ENCODE results near the gene C2CD5. TPM values are rescaled to one million over a fixed set of nuclear protein-coding genes. Genes with fewer than 3 reads are reported as not detected.

Gene C2CD5
- polyA plus RNA-seq, 4 donors, result 15.4 to 63.3 (median 23.4) TPM

DNA sequence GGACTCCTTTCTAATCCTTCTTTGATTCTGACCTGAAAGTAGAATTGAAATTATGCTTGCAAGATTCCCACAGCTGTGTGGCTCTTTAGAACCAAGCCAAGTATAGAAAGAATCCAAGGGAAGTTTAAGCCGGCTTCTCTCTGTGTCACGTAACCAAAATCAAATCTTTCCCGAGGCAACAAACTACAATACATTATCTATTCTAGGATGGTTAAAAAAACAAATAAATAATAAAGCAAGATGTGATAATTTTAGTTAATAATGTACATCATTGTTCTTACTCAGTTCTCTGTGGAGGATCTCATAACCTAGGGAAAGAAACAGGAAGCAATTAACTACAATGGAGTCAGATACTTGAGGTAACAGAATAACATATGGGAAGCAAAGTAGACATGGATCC lies 131.8 kb downstream of the C2CD5 start:
- WGBS, 3 donors, result 74 to 78% (median 77%) methylated on average over 3 of the region's 3 CpGs

DNA sequence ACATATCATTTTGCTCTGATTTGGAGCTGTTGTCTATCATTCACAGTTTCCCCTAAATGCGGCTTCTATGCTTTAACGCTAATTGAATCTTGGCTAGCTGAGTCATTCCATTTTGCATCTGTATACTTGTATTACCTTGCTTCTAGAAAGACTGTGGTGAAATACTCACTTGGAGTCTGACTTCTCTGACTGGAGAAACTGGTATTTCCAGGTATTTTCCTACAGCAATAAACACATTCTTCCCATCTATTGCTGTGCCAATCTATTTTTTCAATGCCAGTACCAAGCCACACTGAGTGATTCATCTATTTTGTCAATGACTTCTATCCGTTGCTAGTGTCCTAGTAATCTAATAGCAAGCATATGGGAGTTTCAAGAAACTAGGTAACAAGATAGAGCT lies 133.9 kb downstream of the C2CD5 start:
- FAIRE-seq, result no peak
- no peaks in the 10 kb centered on the region for H3K4me1 ChIP-seq (ENCODE audit: control insufficient read depth in 3 of 3, insufficient read depth in 2 of 3, low read depth in 1 of 3, low read length in 2 of 3)
- H3K27me3 ChIP-seq (ENCODE audit: control insufficient read depth in 3 of 3, insufficient read depth in 3 of 3, low read length in 3 of 3), result no peaks in the 10 kb centered on the region
- no peaks in the 10 kb centered on the region for H3K36me3 ChIP-seq (ENCODE audit: control insufficient read depth in 3 of 3, insufficient read depth in 2 of 3, low read depth in 1 of 3, low read length in 3 of 3)
- H3K9me3 ChIP-seq (ENCODE audit: control insufficient read depth in 2 of 2, insufficient read depth in 1 of 2, low read depth in 1 of 2, low read length in 1 of 2), result no peaks in the 10 kb centered on the region
- 38 to 73% (median 43%) methylated on average over 3 of the region's 3 CpGs for WGBS, 3 donors
- no peak overlapping the region for H3K27ac ChIP-seq (ENCODE audit: low read depth in 1 of 3, low read length in 2 of 3)
- no peak for DNase-seq
- no peak overlapping the region for H3K4me3 ChIP-seq (ENCODE audit: low read depth in 1 of 3, low read length in 3 of 3)

More for the DNA sequence above, 131.8 kb downstream of the C2CD5 start:
- Histone ChIP-seq H3K27ac (ENCODE audit: low read depth in 1 of 3, low read length in 2 of 3) (no peak overlapping the region), H3K9me3 (ENCODE audit: control insufficient read depth in 2 of 2, insufficient read depth in 1 of 2, low read depth in 1 of 2, low read length in 1 of 2) (no peaks in the 10 kb centered on the region), H3K27me3 (ENCODE audit: control insufficient read depth in 3 of 3, insufficient read depth in 3 of 3, low read length in 3 of 3) (no peaks in the 10 kb centered on the region), H3K4me1 (ENCODE audit: control insufficient read depth in 3 of 3, insufficient read depth in 2 of 3, low read depth in 1 of 3, low read length in 2 of 3) (no peaks in the 10 kb centered on the region), H3K4me3 (ENCODE audit: low read depth in 1 of 3, low read length in 3 of 3) (no peak overlapping the region), H3K36me3 (ENCODE audit: control insufficient read depth in 3 of 3, insufficient read depth in 2 of 3, low read depth in 1 of 3, low read length in 3 of 3) (no peaks in the 10 kb centered on the region)
- no peak for DNase-seq
- FAIRE-seq, result no peak

DNA sequence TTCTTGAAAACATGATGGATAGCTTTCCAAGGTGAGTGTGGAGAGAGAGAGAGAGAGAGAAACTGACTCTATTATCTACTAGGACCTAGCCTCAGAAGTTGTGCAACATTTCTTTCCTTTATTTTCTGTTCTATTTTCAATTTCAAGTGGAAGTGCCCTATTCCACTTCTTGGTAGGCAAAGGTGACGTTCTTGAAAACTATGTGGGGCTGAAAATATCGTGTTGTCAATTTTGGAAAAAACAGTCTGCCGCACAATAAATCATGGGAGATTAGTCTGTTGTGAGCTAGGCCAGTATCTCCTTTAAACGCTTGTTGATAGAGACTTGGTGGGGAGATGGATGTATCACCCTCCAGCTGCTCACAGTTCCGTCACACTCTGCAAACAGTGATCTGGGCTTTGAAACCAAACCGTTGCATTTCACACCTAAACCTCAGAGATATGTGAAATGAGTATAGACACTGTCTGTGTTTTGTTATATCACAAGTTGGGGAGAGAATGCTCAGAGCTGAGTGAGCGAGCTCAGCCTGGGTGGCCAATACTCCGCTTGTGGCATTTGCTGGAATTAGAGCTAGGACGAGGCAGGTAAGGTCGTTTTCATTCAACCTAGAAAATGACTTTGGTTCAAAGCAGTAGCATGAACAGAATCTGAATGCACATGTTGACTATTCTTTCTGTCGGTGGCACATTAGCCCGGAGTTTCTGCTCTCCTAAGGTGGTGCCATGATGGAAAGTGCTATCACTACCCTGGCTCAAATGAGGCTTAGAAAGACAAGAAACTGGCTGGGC lies 134.8 kb downstream of the C2CD5 start:
- Histone ChIP-seq H3K4me1 (ENCODE audit: control insufficient read depth in 3 of 3, insufficient read depth in 2 of 3, low read depth in 1 of 3, low read length in 2 of 3) (no peaks in the 10 kb centered on the region), H3K27ac (ENCODE audit: low read depth in 1 of 3, low read length in 2 of 3) (peak overlapping the region in 2 of 3 donors; percentile 64 to 65), H3K4me3 (ENCODE audit: low read depth in 1 of 3, low read length in 3 of 3) (peak overlapping the region in 1 of 3 donors; percentile 2), H3K36me3 (ENCODE audit: control insufficient read depth in 3 of 3, insufficient read depth in 2 of 3, low read depth in 1 of 3, low read length in 3 of 3) (no peaks in the 10 kb centered on the region), H3K27me3 (ENCODE audit: control insufficient read depth in 3 of 3, insufficient read depth in 3 of 3, low read length in 3 of 3) (no peaks in the 10 kb centered on the region), H3K9me3 (ENCODE audit: control insufficient read depth in 2 of 2, insufficient read depth in 1 of 2, low read depth in 1 of 2, low read length in 1 of 2) (no peaks in the 10 kb centered on the region)
- FAIRE-seq (no peak), DNase-seq (peak in 1 of 2 donors; percentile 55)
- WGBS, 3 donors, result 59 to 75% (median 65%) methylated on average over 12 of the region's 12 CpGs

DNA sequence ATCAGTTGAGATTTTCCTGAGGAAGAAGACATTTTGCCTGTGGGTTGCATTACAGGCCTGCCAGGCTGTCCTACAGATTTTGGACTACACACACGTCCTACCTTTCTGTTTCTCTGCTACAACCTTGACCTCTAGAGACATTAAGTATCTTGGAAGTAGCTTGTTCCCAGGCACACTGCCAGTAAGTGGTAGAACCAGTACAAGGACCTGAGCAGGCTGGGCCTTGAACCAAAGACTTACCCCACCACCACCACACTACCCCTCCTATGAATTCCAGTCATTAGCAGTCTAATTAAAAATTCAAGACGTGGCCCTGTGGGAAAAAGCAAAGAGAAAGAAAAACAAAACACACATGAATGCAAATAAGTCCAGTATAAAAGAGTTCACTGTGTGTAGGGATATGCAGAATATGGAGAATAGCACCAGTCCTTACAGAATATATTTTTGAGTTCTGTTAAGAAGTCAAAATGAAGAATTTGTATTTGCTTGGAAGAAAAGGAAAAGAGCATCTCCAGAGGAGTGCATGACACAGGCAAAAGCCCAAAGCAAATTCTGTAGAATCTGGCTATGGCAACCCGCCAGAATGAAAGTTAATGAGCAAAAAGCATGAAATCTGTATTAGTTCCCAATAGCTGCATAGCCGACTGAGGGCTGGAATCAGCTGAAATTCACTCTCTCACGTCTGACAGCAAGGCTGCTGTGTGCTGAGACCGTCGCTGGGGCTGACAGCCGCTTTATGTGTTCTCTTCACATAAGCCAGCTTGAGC lies 135.5 kb downstream of the C2CD5 start:
- H3K27ac ChIP-seq (ENCODE audit: low read depth in 1 of 3, low read length in 2 of 3), result peak overlapping the region in 1 of 3 donors; percentile 77
- 49 to 55% (median 54%) methylated on average over 8 of the region's 8 CpGs for WGBS, 3 donors
- FAIRE-seq (no peak), DNase-seq (no peak)
- H3K4me3 ChIP-seq (ENCODE audit: low read depth in 1 of 3, low read length in 3 of 3), result no peak overlapping the region
- no peaks in the 10 kb centered on the region for H3K36me3 ChIP-seq (ENCODE audit: control insufficient read depth in 3 of 3, insufficient read depth in 2 of 3, low read depth in 1 of 3, low read length in 3 of 3)
- H3K9me3 ChIP-seq (ENCODE audit: control insufficient read depth in 2 of 2, insufficient read depth in 1 of 2, low read depth in 1 of 2, low read length in 1 of 2), result no peaks in the 10 kb centered on the region
- no peaks in the 10 kb centered on the region for H3K27me3 ChIP-seq (ENCODE audit: control insufficient read depth in 3 of 3, insufficient read depth in 3 of 3, low read length in 3 of 3)
- no peaks in the 10 kb centered on the region for H3K4me1 ChIP-seq (ENCODE audit: control insufficient read depth in 3 of 3, insufficient read depth in 2 of 3, low read depth in 1 of 3, low read length in 2 of 3)

DNA sequence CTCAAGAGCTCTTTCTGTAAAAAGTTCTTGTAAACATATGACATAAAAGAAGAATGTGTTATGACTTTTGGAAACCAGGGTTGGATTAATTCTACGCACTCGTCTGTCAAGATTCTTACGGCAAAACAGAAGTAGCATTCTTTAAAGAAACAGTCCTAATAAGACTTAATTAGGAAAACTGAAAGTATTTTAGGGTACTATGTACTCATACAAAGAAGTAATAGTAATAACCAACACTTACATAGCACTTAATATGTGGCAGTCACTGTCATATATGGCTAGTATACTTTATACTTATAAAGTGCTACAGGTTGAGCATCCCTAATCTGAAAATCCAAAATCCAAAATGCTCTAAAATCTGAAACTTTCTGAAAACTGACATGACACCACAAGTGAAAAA lies 136.9 kb downstream of the C2CD5 start:
- no peak overlapping the region for H3K27ac ChIP-seq (ENCODE audit: low read depth in 1 of 3, low read length in 2 of 3)

DNA sequence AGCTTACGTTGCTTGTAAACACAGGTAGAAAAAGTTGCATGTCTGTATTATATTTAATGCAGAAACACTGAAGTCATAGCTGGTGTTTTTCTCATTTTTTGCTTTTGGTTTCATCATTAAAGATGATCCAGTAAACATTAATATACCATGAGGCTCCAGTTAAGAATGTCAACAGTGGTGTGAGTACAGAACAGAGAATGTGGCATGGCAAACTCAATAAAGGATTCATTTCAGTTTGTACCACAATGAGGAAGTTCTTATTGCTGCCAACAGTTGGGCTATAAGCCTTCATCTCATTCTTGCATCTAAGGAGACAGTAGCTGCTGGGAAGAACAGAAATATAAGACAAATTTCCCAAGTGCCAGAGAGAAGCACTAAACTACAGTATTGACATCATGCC lies 137.7 kb downstream of the C2CD5 start:
- Histone ChIP-seq H3K27ac (ENCODE audit: low read depth in 1 of 3, low read length in 2 of 3) (no peak overlapping the region), H3K27me3 (ENCODE audit: control insufficient read depth in 3 of 3, insufficient read depth in 3 of 3, low read length in 3 of 3) (no peaks in the 10 kb centered on the region), H3K36me3 (ENCODE audit: control insufficient read depth in 3 of 3, insufficient read depth in 2 of 3, low read depth in 1 of 3, low read length in 3 of 3) (no peaks in the 10 kb centered on the region), H3K4me1 (ENCODE audit: control insufficient read depth in 3 of 3, insufficient read depth in 2 of 3, low read depth in 1 of 3, low read length in 2 of 3) (no peaks in the 10 kb centered on the region), H3K9me3 (ENCODE audit: control insufficient read depth in 2 of 2, insufficient read depth in 1 of 2, low read depth in 1 of 2, low read length in 1 of 2) (no peaks in the 10 kb centered on the region), H3K4me3 (ENCODE audit: low read depth in 1 of 3, low read length in 3 of 3) (no peak overlapping the region)
- FAIRE-seq (no peak), DNase-seq (no peak)
- WGBS, 3 donors, result 93 to 98% (median 93%) methylated on average over 1 of the region's 1 CpG

More for the DNA sequence above, 136.9 kb downstream of the C2CD5 start:
- no peak for DNase-seq
- Histone ChIP-seq H3K4me3 (ENCODE audit: low read depth in 1 of 3, low read length in 3 of 3) (no peak overlapping the region), H3K9me3 (ENCODE audit: control insufficient read depth in 2 of 2, insufficient read depth in 1 of 2, low read depth in 1 of 2, low read length in 1 of 2) (no peaks in the 10 kb centered on the region), H3K4me1 (ENCODE audit: control insufficient read depth in 3 of 3, insufficient read depth in 2 of 3, low read depth in 1 of 3, low read length in 2 of 3) (no peaks in the 10 kb centered on the region), H3K36me3 (ENCODE audit: control insufficient read depth in 3 of 3, insufficient read depth in 2 of 3, low read depth in 1 of 3, low read length in 3 of 3) (no peaks in the 10 kb centered on the region), H3K27me3 (ENCODE audit: control insufficient read depth in 3 of 3, insufficient read depth in 3 of 3, low read length in 3 of 3) (no peaks in the 10 kb centered on the region)
- FAIRE-seq, result no peak
- 68 to 81% (median 70%) methylated on average over 3 of the region's 3 CpGs for WGBS, 3 donors

DNA sequence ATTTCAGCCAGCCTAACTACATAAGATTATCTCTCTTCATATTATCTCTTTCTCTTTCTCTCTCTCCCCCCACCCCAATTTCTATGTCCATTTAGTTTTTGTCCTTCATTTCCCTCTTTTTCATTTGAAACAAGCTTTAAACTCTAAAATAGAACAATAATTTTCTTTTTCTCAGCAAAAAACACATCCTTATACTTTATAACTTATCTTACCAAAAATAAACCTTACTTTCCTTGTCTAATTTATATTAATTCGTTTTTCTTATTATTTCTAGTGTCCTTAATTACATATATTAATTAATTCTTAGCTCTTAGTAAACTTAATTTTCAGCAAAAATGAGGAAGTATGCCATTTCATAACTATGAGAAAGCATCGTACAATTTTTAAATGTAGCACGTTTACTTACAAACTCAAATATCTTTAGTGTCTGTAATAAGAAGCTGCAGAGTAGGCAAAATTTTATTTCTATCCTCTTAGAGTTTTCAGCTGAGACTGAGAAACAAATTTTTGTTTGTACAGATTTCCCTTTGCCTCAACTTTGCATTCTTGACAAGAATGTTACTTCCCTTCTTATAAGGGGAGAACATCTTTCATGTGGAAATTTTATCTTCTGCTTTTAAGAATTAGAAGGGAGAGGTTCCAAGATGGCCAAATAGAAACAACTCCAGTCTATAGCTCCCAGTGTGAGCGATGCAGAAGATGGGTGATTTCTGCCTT lies 144.7 kb downstream of the C2CD5 start:
- no peak for DNase-seq
- Histone ChIP-seq H3K4me3 (ENCODE audit: low read depth in 1 of 3, low read length in 3 of 3) (no peak overlapping the region), H3K27me3 (ENCODE audit: control insufficient read depth in 3 of 3, insufficient read depth in 3 of 3, low read length in 3 of 3) (no peaks in the 10 kb centered on the region), H3K27ac (ENCODE audit: low read depth in 1 of 3, low read length in 2 of 3) (no peak overlapping the region), H3K36me3 (ENCODE audit: control insufficient read depth in 3 of 3, insufficient read depth in 2 of 3, low read depth in 1 of 3, low read length in 3 of 3) (no peaks in the 10 kb centered on the region), H3K9me3 (ENCODE audit: control insufficient read depth in 2 of 2, insufficient read depth in 1 of 2, low read depth in 1 of 2, low read length in 1 of 2) (peaks cover 0 to 10% of the 10 kb centered on the region in 2 donors), H3K4me1 (ENCODE audit: control insufficient read depth in 3 of 3, insufficient read depth in 2 of 3, low read depth in 1 of 3, low read length in 2 of 3) (no peaks in the 10 kb centered on the region)
- no peak for FAIRE-seq
- 72 to 77% (median 74%) methylated on average over 4 of the region's 4 CpGs for WGBS, 3 donors
